DMS53 treated with DMSO at 0.1 percent for 48 hours (cell line): ENCODE data around the gene DPYD.

ENCODE experiments used
- DNase-seq: peaks from one replicate; lab custom pipeline; 2025; ENCODE audit not compliant: unreplicated experiment; lab: John Stamatoyannopoulos, UW

The DPYD gene

GRCh38 chr1:97844552-97845089, 76.2 kb downstream of the DPYD start:
- no peak for DNase-seq

GRCh38 chr1:97841338-97841737, 79.5 kb downstream of the DPYD start:
- no peak for DNase-seq

DNA sequence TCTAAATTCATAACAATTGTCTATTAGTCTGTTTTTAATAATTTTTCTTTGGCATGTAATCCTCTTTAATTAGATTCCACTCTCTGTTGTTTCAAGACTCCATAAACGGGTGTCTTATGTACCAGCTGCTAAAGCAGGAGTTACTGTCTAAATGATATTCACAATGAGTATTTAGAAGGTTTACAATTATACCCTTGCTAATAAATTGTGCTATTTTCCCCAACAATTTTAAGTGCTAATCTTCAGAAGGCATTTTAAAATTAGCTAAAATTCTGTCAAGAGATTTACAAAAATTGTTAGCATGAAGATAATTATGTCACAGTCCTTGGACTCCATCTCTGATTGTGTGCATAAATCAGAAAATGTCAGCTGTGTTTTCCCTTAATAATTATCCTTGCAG, 83.7 kb downstream of the DPYD start:
- no peak for DNase-seq

DNA sequence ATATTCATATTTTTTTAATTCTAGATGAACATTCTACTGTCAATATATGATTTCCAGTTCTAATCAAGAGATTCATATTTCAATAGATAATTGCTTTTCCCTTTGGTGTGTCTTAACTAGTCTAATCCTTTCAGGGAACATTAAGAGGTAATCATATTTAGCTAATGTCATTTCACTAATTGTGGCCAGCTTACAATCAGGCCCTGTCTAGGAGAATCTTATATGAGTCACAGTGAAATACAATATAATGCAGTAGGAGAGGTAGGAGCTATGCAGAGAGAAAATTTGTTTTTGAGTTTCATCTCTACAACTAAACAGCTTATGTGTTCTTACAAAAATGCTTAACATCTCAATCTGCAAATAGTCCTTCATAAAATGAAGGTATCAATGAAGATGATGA, 85.9 kb downstream of the DPYD start:
- no peak for DNase-seq

- DNase-seq = no peak
Observed at GRCh38 chr1:97833881-97834280, 87.0 kb downstream of the DPYD start.

DNA sequence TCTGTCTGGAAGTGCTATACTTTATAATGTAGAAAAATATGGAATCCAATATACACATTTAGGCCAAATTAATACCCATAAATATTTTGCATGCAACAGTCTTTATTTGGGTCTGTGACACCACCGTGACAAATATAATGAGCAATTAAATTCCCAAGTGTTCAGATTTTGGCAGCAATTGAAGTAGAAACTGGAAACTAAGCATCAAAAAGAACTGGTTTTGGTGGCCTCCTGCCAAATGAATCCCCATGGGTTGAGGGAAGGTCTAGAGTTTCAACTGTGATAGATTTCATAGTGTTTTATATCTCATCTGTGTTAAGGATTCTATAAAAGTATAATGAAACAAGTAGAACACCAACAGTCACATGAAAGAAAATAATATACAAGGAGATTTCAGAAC, 88.4 kb downstream of the DPYD start:
- no peak for DNase-seq

DNA sequence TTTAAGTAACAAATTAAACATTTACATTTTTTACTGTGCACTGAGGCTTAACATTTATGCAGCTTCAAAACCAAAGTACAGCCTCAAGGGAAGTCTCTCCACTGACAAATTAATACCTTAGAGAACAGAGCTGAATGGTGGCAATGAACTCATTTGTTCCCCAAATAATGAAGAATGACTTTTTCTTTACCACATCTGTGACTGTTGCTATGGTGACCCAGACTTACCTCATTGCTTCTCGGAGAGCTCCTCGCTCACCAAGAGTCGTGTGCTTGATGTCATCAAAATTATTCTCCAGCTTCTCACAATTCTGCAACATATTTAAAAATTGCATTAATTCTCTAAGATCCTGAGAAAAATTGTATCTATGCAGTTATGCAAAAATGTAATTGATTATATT, 92.9 kb downstream of the DPYD start:
- no peak for DNase-seq

- no peak for DNase-seq
Observed at GRCh38 chr1:97826820-97827219, 94.0 kb downstream of the DPYD start.

DNA sequence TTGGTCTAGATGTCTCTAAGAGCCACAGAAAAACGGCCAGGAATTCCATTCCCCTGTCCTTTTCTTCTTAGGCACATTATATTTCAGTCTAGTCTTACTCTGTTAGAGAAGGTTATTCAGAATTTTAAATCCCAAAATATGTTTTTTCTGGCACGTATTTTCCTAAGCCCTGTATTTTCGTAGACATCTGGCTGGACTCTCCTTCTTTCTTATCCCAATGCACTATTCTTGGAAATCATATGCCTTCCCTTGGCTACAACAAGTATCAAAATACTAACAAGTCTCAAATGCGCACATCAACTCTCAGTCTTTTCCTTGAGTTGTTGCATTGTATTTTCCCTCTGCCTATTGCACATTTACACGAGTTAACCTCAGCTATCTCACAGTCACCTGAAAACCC, 96.2 kb downstream of the DPYD start:
- DNase-seq = no peak

- no peak for DNase-seq
Observed at GRCh38 chr1:97824200-97824599, 96.6 kb downstream of the DPYD start.

DNA sequence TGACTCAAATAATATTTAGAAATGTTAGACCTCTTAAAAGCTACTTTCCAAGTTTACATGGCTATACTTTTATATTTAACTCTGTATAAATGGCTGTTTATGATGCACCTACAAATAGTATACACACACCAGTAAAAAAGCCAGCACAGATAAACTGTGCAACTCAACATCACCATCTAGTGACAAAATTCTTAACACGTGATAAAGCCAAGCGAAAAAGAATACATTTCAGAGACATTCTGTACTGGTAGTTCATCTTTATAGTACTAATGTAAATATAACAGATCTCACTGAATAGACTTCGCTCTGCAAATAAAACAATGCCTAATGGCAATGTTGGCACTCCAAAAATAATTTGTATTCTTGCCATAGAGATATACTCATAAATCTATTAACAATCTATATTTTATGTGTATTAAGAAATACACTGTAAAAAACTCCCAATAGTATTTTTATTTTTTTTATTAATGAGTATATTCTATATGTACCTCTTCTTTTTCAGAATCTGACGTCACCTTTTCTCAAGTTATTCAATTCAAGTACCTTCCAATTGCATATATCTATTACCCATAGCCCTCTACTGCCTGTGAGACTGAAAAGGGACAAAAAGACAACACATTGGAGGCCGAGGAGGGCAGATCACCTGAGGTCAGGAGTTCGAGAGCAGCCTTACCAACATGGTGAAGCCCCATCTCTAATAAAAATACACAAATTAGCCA, 100.2 kb downstream of the DPYD start:
- DNase-seq = peak; percentile 73

GRCh38 chr1:97816927-97817326, 103.9 kb downstream of the DPYD start:
- DNase-seq = no peak

GRCh38 chr1:97814804-97815203, 106.0 kb downstream of the DPYD start:
- no peak for DNase-seq

GRCh38 chr1:97814121-97814520, 106.7 kb downstream of the DPYD start:
- DNase-seq = no peak

GRCh38 chr1:97812076-97812475, 108.8 kb downstream of the DPYD start:
- no peak for DNase-seq

DNA sequence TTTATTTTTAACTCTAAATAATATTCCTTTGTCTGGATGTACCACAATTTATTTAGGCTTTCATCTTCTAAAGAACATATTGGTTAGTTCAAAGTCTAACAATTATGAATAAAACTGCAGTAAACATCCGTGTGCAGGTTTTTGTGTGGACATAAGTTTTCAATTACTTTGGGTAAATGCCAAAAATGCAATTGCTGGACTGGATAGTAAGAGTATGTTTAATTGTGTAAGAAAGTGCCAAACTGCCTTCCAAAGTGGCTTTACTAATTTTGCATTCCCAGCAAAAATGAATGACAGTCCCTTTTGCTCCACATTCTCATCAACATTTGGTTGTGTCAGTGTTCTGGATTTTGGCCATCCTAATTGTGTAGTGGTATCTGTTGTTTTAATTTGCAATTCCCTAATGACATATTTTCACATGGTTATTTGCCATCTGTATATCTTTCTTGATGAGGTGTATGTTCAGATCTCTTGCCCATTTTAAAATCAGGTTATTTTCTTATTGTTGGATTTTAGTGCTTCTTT, 113.8 kb downstream of the DPYD start:
- no peak for DNase-seq

GRCh38 chr1:97806326-97806725, 114.5 kb downstream of the DPYD start:
- DNase-seq = no peak

- no peak for DNase-seq
Observed at GRCh38 chr1:97805093-97805492, 115.7 kb downstream of the DPYD start.

GRCh38 chr1:97803026-97803425, 117.8 kb downstream of the DPYD start:
- no peak for DNase-seq

- DNase-seq = no peak
Observed at GRCh38 chr1:97802011-97802410, 118.8 kb downstream of the DPYD start.

DNA sequence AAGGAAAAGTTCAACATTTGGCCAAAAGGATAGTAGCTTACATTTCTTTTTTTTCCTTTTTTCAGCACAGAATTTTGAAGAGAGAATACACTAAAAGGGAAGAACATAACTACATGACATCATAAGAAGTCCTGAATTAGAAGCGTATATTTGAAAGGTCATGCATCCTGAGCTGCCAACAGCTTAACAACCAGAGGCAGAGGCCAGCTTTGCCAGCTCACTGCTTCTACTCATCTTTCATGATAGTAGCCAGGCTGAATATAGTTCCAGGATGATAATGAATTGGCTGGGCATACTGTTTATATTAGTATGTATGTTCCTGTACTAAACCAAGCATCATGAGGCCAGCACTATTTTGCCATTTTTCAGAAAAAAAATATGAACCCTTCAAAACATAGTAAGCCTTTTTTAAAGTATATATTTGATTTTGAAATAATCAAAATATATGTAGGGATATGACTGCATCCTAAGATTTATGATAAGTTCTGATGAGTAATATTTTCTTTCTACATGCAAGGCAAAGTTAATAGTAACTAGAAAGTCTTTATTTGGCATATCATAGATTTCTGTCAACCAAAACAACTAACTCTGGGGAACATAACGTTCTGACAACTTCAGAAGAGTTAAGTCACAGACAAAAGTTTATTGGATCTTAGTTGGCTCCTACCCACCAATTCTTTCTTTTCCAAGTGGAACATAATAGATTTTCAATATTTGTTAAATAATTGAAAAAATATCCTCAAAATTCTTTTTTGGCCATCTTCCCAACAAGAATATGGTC, 123.2 kb downstream of the DPYD start:
- no peak for DNase-seq

DNA sequence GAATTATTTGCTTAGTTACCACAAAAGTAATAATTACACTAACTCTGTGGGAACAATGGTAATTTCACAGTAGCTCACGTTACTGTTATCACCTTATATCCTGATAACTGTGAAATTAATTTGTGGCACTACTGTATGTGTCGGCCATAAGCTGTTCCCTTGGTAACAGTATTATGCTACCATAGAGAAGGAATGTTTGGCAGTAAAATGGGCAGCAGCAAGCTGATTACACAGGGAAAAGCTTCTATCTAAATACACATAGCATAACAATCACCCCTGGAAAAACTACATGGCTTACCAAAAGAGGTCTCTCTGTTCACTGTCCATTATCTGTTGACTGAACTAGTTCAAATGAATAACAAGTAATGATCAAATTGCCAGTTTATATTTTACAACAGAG, 124.1 kb downstream of the DPYD start:
- DNase-seq = peak; percentile 31
